Renal cortex interstitium (tissue), 11 donors: Measurements from ENCODE around the gene TMEM266. TPM values are rescaled to one million over a fixed set of nuclear protein-coding genes. Genes with fewer than 3 reads are reported as not detected.
A peak's percentile ranks its signal among the peaks of the same experiment; 100 is the strongest.

Experiments used
- DNase-seq, 11 donors: peaks; one replicate each; pipeline ENCODE4 v3.0.0-alpha.2; 2013; ENCODE audit warnings: low read depth in 9 of 11, low spot score in 4 of 11; ENCODE audit errors: extremely low read depth in 1 of 11
- polyA plus RNA-seq, 3 donors: library from polyadenylated mRNA; unstranded; fragments of 120-200 nt; gene quantifications; one replicate each; pipeline ENCODE4 v1.2.1, GENCODE V29; 2013; ENCODE audit not compliant: insufficient read length in 3 of 3

TMEM266 gene
- polyA plus RNA-seq, 3 donors: 9.8 to 14.1 (median 12.7) TPM

GRCh38 chr15:76060118-76060989 lies 569 bp downstream of the TMEM266 start:
- DNase-seq: no peak

- DNase-seq: no peak
Observed at GRCh38 chr15:76061700-76062099, 1.9 kb downstream of the TMEM266 start.

- DNase-seq: no peak
Observed at GRCh38 chr15:76062286-76062685, 2.5 kb downstream of the TMEM266 start.

- peak in 1 of 11 donors; percentile 14 for DNase-seq
Observed at GRCh38 chr15:76064375-76064774, 4.6 kb downstream of the TMEM266 start.

- DNase-seq: no peak
Observed at GRCh38 chr15:76065245-76065644, 5.5 kb downstream of the TMEM266 start.

- DNase-seq: no peak
Observed at GRCh38 chr15:76065793-76066192, 6.0 kb downstream of the TMEM266 start.

- DNase-seq: no peak
Observed at GRCh38 chr15:76070192-76070591, 10.4 kb downstream of the TMEM266 start.

GRCh38 chr15:76070921-76071635 lies 11.3 kb downstream of the TMEM266 start:
- no peak for DNase-seq

- DNase-seq: no peak
Observed at GRCh38 chr15:76071806-76072205, 12.0 kb downstream of the TMEM266 start.

GRCh38 chr15:76073554-76073953 lies 13.8 kb downstream of the TMEM266 start:
- no peak for DNase-seq

GRCh38 chr15:76075046-76075445 lies 15.3 kb downstream of the TMEM266 start:
- no peak for DNase-seq

- no peak for DNase-seq
Observed at GRCh38 chr15:76078285-76078877, 18.6 kb downstream of the TMEM266 start.

GRCh38 chr15:76084256-76084655 lies 24.5 kb downstream of the TMEM266 start:
- no peak for DNase-seq

GRCh38 chr15:76098685-76099084 lies 38.9 kb downstream of the TMEM266 start:
- DNase-seq: peak in 1 of 11 donors; percentile 25

GRCh38 chr15:76099388-76099787 lies 39.6 kb downstream of the TMEM266 start:
- DNase-seq: no peak

- no peak for DNase-seq
Observed at GRCh38 chr15:76100361-76100760, 40.6 kb downstream of the TMEM266 start.

- no peak for DNase-seq
Observed at GRCh38 chr15:76101655-76102054, 41.9 kb downstream of the TMEM266 start.

- no peak for DNase-seq
Observed at GRCh38 chr15:76105391-76105790, 45.6 kb downstream of the TMEM266 start.

- DNase-seq: no peak
Observed at GRCh38 chr15:76105911-76106310, 46.1 kb downstream of the TMEM266 start.

- DNase-seq: no peak
Observed at GRCh38 chr15:76107169-76107568, 47.4 kb downstream of the TMEM266 start.
